Panc1 (cell line): ENCODE results near the gene SLC6A19. TPM values are rescaled to one million over a fixed set of nuclear protein-coding genes. Genes with fewer than 3 reads are reported as not detected.
A peak's percentile ranks its signal among the peaks of the same experiment; 100 is the strongest.

Experiments used
- ATAC-seq: fragments of 200-7000 bp; cut with Tn5 transposase; 2 replicates; pipeline ENCODE4 v1.9.1; 2020; ENCODE audit warnings: mild to moderate bottlenecking, moderate library complexity
- BruUV-seq: library from RNA; stranded (reverse); fragments of 400-500 nt; replicated peaks from 2 replicates; lab custom pipeline; 2021; lab: Mats Ljungman, UMichigan
- CTCF ChIA-PET: fragments of 300-600 bp; sonication (Branson Sonifier 250); formaldehyde crosslinking; loops from one replicate; lab custom pipeline; 2022; ENCODE audit warnings: antibody characterized with exemption; lab: Charles Lee
- POLR2A ChIA-PET: fragments of 300-600 bp; sonication (Branson Sonifier 250); formaldehyde crosslinking; loops from one replicate; lab custom pipeline; 2022; ENCODE audit warnings: antibody characterized with exemption; lab: Charles Lee
- DNase-seq: peaks from one replicate; pipeline ENCODE4 v3.0.0-alpha.2; 2010; ENCODE audit warnings: low read depth, low spot score
- H3K27ac ChIP-seq: 2 replicates; pipeline ENCODE4 v1.5.1; 2011; ENCODE audit warnings: mild to moderate bottlenecking, low read length, inconsistent platforms
- H3K27me3 ChIP-seq: fragments of 200-500 bp; sonication (Bioruptor generic); 2 replicates; pipeline ENCODE4 v1.6.0; 2014; ENCODE audit warnings: low read length, inconsistent platforms; ENCODE audit not compliant: control insufficient read depth, insufficient read depth
- H3K36me3 ChIP-seq: fragments of 200-500 bp; sonication (Bioruptor generic); 2 replicates; pipeline ENCODE4 v1.5.1; 2014; ENCODE audit warnings: inconsistent platforms, mild to moderate bottlenecking, low read length, moderate library complexity; ENCODE audit not compliant: control insufficient read depth, insufficient read depth
- H3K4me1 ChIP-seq: 2 replicates; pipeline ENCODE4 v1.5.1; 2011; ENCODE audit warnings: inconsistent platforms, mild to moderate bottlenecking, low read length, moderate library complexity; ENCODE audit not compliant: control insufficient read depth, insufficient read depth
- H3K4me3 ChIP-seq, 2 experiments: 2 replicates each; pipeline ENCODE4 v1.5.1; 2011 to 2012; ENCODE audit warnings: low read depth in 2 of 2, low read length in 2 of 2, mild to moderate bottlenecking in 2 of 2, inconsistent platforms in 1 of 2, moderate library complexity in 1 of 2
- H3K9me3 ChIP-seq: fragments of 200-500 bp; sonication (Bioruptor generic); 2 replicates; pipeline ENCODE4 v1.5.1; 2014; ENCODE audit warnings: low read depth, mild to moderate bottlenecking, inconsistent platforms, low read length, moderate library complexity; ENCODE audit not compliant: control insufficient read depth, insufficient read depth
- POLR2AphosphoS5 ChIP-seq: IDR thresholded peaks from 2 replicates; pipeline ENCODE4 v1.6.1; 2012; ENCODE audit warnings: mild to moderate bottlenecking, low read depth, low read length, moderate library complexity
- SIN3A ChIP-seq: IDR thresholded peaks from 2 replicates; pipeline ENCODE4 v1.6.1; 2012; ENCODE audit warnings: low read depth, mild to moderate bottlenecking, low read length, moderate library complexity, borderline replicate concordance; ENCODE audit not compliant: insufficient read depth
- TCF7L2 ChIP-seq: IDR thresholded peaks from 2 replicates; pipeline ENCODE4 v1.6.1; 2011; ENCODE audit warnings: mild to moderate bottlenecking, low read depth, low read length, inconsistent platforms
- in situ Hi-C: cut with HindIII; loops from 2 replicates; pipeline ENCODE4 v1.10.0; 2016; ENCODE audit warnings: low sequenced_read_pairs, low pct_unique_long_range_greater_than_20kb
- intact Hi-C: fragments of 100-400 bp; cut with micrococcal nuclease; formaldehyde crosslinking; loops from one replicate; pipeline ENCODE4 v1.10.0; 2022; ENCODE audit not compliant: unreplicated experiment
- total RNA-seq: library from RNA; stranded (reverse); gene quantifications from one replicate; pipeline ENCODE4 v1.2.1, GENCODE V29; 2021; ENCODE audit not compliant: unreplicated experiment
- TF ChIP-seq, protein P1 (sequence below), 2 experiments: IDR thresholded peaks; 2 replicates each; pipeline ENCODE4 v1.6.1; 2011 to 2012; ENCODE audit warnings: low read depth in 2 of 2, control low read depth in 1 of 2, low read length in 1 of 2, mild to moderate bottlenecking in 1 of 2, moderate library complexity in 1 of 2; ENCODE audit not compliant: insufficient read depth in 1 of 2
- TF ChIP-seq, protein P2 (sequence below): fragments of 450-650 bp; IDR thresholded peaks from 2 replicates; pipeline ENCODE4 v1.5.1; 2017; ENCODE audit warnings: mild to moderate bottlenecking

The SLC6A19 gene
- total RNA-seq, 1 experiment from 2014 or later = 0.23 TPM

DNA sequence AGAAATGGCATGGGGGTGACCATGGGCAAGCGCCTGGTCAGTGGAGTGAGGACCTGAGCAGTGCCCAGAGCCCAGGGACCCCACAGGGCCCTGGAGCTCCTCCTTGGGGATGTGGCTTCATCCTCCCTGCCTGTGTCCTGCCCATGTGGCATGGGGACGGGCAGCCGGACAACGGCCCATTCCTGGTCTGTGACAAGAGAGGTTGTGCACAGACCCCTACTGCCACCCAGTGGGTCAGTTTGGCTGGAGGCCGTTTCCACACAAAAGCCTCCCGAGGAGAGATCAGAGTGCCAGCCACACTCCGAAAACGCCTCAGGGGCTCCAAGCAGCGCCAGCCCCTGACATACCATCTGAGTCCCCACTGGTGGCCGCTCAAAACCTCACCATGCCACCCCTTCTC lies 43.6 kb downstream of the SLC6A19 start:
- DNase-seq (no peak), ATAC-seq (peak; percentile 76)
- ChIA-PET CTCF (interaction anchor here (1.0 kb wide), 1 partner anchor 44 kb away, joined by 3 read pairs; the partner anchor contains the start of gene SLC6A19), POLR2A (no interaction called here)
- H3K27me3 ChIP-seq = no peaks in the 10 kb centered on the region; the same call in 1 of the 2 replicates
- TF ChIP-seq, protein P1, sequence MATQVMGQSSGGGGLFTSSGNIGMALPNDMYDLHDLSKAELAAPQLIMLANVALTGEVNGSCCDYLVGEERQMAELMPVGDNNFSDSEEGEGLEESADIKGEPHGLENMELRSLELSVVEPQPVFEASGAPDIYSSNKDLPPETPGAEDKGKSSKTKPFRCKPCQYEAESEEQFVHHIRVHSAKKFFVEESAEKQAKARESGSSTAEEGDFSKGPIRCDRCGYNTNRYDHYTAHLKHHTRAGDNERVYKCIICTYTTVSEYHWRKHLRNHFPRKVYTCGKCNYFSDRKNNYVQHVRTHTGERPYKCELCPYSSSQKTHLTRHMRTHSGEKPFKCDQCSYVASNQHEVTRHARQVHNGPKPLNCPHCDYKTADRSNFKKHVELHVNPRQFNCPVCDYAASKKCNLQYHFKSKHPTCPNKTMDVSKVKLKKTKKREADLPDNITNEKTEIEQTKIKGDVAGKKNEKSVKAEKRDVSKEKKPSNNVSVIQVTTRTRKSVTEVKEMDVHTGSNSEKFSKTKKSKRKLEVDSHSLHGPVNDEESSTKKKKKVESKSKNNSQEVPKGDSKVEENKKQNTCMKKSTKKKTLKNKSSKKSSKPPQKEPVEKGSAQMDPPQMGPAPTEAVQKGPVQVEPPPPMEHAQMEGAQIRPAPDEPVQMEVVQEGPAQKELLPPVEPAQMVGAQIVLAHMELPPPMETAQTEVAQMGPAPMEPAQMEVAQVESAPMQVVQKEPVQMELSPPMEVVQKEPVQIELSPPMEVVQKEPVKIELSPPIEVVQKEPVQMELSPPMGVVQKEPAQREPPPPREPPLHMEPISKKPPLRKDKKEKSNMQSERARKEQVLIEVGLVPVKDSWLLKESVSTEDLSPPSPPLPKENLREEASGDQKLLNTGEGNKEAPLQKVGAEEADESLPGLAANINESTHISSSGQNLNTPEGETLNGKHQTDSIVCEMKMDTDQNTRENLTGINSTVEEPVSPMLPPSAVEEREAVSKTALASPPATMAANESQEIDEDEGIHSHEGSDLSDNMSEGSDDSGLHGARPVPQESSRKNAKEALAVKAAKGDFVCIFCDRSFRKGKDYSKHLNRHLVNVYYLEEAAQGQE (IDR thresholded peaks at IDR 0.05; ENCODE audit: insufficient read depth in 1 of 2, low read depth in 2 of 2, low read length in 1 of 2) = peak in 1 of 2 experiments; percentile 74; a peak in 2 of 4 replicates
- TF ChIP-seq SIN3A (no peak), POLR2AphosphoS5 (no peak), TCF7L2 (no peak)
- TF ChIP-seq, protein P2, sequence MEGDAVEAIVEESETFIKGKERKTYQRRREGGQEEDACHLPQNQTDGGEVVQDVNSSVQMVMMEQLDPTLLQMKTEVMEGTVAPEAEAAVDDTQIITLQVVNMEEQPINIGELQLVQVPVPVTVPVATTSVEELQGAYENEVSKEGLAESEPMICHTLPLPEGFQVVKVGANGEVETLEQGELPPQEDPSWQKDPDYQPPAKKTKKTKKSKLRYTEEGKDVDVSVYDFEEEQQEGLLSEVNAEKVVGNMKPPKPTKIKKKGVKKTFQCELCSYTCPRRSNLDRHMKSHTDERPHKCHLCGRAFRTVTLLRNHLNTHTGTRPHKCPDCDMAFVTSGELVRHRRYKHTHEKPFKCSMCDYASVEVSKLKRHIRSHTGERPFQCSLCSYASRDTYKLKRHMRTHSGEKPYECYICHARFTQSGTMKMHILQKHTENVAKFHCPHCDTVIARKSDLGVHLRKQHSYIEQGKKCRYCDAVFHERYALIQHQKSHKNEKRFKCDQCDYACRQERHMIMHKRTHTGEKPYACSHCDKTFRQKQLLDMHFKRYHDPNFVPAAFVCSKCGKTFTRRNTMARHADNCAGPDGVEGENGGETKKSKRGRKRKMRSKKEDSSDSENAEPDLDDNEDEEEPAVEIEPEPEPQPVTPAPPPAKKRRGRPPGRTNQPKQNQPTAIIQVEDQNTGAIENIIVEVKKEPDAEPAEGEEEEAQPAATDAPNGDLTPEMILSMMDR = no peak; the same call in 1 of the 2 replicates
- intact Hi-C loops = loop anchor here (10.0 kb wide), 1 partner anchor 80 kb away; no protein-coding TSS in a partner anchor
- in situ Hi-C loops = no loop called here
- H3K4me1 ChIP-seq = no peaks in the 10 kb centered on the region
- BruUV-seq = no TSS peak
- H3K9me3 ChIP-seq = no peaks in the 10 kb centered on the region
- no peaks in the 10 kb centered on the region for H3K36me3 ChIP-seq
- H3K4me3 ChIP-seq = no peak overlapping the region
- no peak overlapping the region for H3K27ac ChIP-seq

DNA sequence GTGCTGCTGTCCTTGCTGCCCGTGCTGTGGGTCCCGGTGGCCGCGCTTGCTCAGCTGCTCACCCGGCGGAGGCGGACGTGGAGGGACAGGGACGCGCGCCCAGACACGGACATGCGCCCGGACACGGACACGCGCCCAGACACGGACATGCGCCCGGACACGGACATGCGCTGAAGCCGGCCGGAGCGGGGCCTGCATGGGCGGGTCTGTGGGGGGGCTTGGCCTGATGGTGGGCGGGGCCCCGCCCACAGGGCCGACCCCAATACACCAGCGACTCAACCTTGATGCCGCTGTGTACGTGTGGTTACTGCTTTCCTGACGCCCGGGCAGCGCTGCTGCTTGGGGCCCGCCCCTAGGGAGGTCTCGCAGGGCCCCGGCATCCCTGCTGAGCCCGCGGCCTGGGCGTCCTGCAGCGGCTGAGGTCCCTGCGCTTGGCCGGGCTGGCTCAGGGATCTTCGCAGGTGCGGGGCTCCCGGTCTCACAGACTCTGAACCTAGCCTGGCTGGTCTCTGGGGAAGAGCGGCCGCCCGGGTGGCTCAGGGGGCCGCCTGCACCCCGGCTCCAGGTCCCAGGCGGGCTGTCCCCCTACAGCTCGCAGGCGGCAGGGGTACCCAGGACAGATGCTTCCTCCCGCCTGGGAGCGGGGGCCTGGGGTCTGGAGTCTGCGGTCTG lies 44.6 kb downstream of the SLC6A19 start:
- DNase-seq (no peak), ATAC-seq (no peak)
- intact Hi-C loops = loop anchor here (10.0 kb wide), 1 partner anchor 81 kb away; no protein-coding TSS in a partner anchor
- Histone ChIP-seq H3K4me1 (no peaks in the 10 kb centered on the region), H3K27ac (no peak overlapping the region), H3K36me3 (no peaks in the 10 kb centered on the region), H3K4me3 (no peak overlapping the region), H3K9me3 (no peaks in the 10 kb centered on the region), H3K27me3 (no peaks in the 10 kb centered on the region; the same call in 1 of the 2 replicates)
- CTCF ChIA-PET = interaction anchor here (0.6 to 1.0 kb wide), 2 partner anchors 17 to 45 kb away, joined by 3 read pairs; partner anchors contain the start of gene SLC6A19
- in situ Hi-C loops = no loop called here
- no TSS peak for BruUV-seq
- POLR2A ChIA-PET = no interaction called here
- TF ChIP-seq POLR2AphosphoS5 = no peak
- no peak for TF ChIP-seq SIN3A
